ENCODE measurements around the gene NEU1.

DNA sequence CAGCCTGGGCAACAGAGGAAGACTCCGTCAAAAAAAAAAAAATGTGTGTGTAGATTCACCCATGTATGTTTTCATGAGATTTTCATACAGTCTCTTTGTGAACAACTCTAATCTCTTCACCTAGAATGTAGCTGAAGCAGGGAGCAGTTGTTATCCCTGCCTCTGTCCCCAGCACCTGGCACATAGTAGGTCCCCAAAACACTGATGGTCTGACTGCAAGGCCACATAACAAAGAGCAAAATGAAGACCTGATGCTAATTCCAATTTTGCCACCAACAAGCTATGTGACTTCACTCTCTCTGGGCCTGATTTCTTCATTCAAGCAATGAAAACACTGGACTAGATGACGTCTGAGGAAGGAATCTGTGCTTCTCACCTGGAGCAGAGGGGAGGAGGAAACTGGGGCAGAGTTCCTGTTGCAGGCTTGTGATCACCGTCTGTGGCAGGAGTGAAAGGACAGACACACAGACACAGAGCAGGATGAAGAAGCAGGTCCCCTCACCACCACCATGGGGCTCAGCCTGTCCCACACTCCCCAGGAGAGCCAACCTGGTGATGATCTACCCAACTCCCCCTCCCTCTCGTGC lies 11.6 kb upstream of the NEU1 start:
- TF ChIP-seq, protein P1, sequence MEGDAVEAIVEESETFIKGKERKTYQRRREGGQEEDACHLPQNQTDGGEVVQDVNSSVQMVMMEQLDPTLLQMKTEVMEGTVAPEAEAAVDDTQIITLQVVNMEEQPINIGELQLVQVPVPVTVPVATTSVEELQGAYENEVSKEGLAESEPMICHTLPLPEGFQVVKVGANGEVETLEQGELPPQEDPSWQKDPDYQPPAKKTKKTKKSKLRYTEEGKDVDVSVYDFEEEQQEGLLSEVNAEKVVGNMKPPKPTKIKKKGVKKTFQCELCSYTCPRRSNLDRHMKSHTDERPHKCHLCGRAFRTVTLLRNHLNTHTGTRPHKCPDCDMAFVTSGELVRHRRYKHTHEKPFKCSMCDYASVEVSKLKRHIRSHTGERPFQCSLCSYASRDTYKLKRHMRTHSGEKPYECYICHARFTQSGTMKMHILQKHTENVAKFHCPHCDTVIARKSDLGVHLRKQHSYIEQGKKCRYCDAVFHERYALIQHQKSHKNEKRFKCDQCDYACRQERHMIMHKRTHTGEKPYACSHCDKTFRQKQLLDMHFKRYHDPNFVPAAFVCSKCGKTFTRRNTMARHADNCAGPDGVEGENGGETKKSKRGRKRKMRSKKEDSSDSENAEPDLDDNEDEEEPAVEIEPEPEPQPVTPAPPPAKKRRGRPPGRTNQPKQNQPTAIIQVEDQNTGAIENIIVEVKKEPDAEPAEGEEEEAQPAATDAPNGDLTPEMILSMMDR (IDR thresholded peaks at IDR 0.05) = no peak
- TF ChIP-seq POLR2AphosphoS5 (IDR thresholded peaks at IDR 0.05; ENCODE audit: insufficient read depth in 1 of 2, low read depth in 1 of 2) = no peak
- TF ChIP-seq POLR2A (IDR thresholded peaks at IDR 0.05) = no peak

Measured in vagina (tissue), 2 donors.